GM12878 (cell line): ENCODE results near the gene STXBP2. TPM values are rescaled to one million over a fixed set of nuclear protein-coding genes. Genes with fewer than 3 reads are reported as not detected.

Experiments
- ATAC-seq: fragments of 200-7000 bp; cut with Tn5 transposase; 3 replicates; pipeline ENCODE4 v1.9.1; 2020; ENCODE audit warnings: mild to moderate bottlenecking, moderate library complexity
- BruUV-seq: library from RNA; stranded (reverse); fragments of 400-500 nt; replicated peaks from 2 replicates; lab custom pipeline; 2021; lab: Mats Ljungman, UMichigan
- CTCF ChIA-PET: fragments of 300-600 bp; sonication (Branson Sonifier 250); formaldehyde crosslinking; extraction: SDS; loops from one replicate; lab custom pipeline; 2021; ENCODE audit warnings: inconsistent platforms; lab: Yijun Ruan, JAX
- POLR2A ChIA-PET: fragments of 350-600 bp; formaldehyde crosslinking; extraction: SDS; loops from one replicate; lab custom pipeline; 2021; ENCODE audit warnings: inconsistent platforms; lab: Charles Lee
- RAD21 ChIA-PET: fragments of 300-600 bp; sonication (Branson Sonifier 250); formaldehyde crosslinking; loops from one replicate; lab custom pipeline; 2023; ENCODE audit warnings: antibody characterized with exemption; ENCODE audit not compliant: unreplicated experiment; lab: Charles Lee
- SMC1A ChIA-PET: fragments of 300-600 bp; sonication (Branson Sonifier 250); formaldehyde crosslinking; loops from one replicate; lab custom pipeline; 2023; ENCODE audit not compliant: unreplicated experiment, uncharacterized antibody; lab: Charles Lee
- DNase-seq: peaks from one replicate; pipeline ENCODE4 v3.0.0-alpha.2; 2011; ENCODE audit warnings: low read depth, low spot score
- FAIRE-seq: peaks from 3 replicates; lab custom pipeline; 2011; peaks lifted over from hg19 to GRCh38; lab: Jason Lieb, UNC
- H2AFZ ChIP-seq: 2 replicates; pipeline ENCODE4 v1.6.0; 2011; ENCODE audit warnings: low read depth, low read length, control low read depth; ENCODE audit not compliant: control insufficient read depth
- H3K27ac ChIP-seq: 2 replicates; pipeline ENCODE4 v1.5.1; 2011; ENCODE audit warnings: control low read depth; ENCODE audit not compliant: control insufficient read depth, insufficient read depth
- H3K27me3 ChIP-seq, 2 experiments: replicated peaks in 1 of 2; 2 replicates each; pipeline versions ENCODE4 v1.6.0 to v1.6.1; 2011; ENCODE audit warnings: low read length in 1 of 2; ENCODE audit not compliant: control insufficient read depth in 2 of 2, insufficient read depth in 2 of 2
- H3K36me3 ChIP-seq, 2 experiments: 2 replicates each; pipeline ENCODE4 v1.5.1; 2011; ENCODE audit warnings: low read length in 1 of 2; ENCODE audit not compliant: control insufficient read depth in 2 of 2, insufficient read depth in 2 of 2
- H3K4me1 ChIP-seq: 2 replicates; pipeline ENCODE4 v1.6.1; 2011; ENCODE audit warnings: mild to moderate bottlenecking, low read length, moderate library complexity, mixed read lengths; ENCODE audit not compliant: control insufficient read depth, insufficient read depth
- H3K4me2 ChIP-seq: 2 replicates; pipeline ENCODE4 v1.6.0; 2011; ENCODE audit warnings: control low read depth; ENCODE audit not compliant: control insufficient read depth, insufficient read depth
- H3K4me3 ChIP-seq: fragments of 200-600 bp; sonication (generic); 2 replicates; pipeline ENCODE4 v1.5.1; 2016
- H3K79me2 ChIP-seq: 2 replicates; pipeline ENCODE4 v1.6.0; 2011; ENCODE audit warnings: low read length; ENCODE audit not compliant: control insufficient read depth, insufficient read depth
- H3K9ac ChIP-seq: 2 replicates; pipeline ENCODE4 v1.8.0; 2011; ENCODE audit warnings: low read length, control low read depth, mixed read lengths; ENCODE audit not compliant: control insufficient read depth, insufficient read depth
- H3K9me3 ChIP-seq: replicated peaks from 3 replicates; pipeline ENCODE4 v1.5.1; 2011; ENCODE audit warnings: mild to moderate bottlenecking, low read length; ENCODE audit not compliant: control insufficient read depth, insufficient read depth
- H4K20me1 ChIP-seq: 2 replicates; pipeline ENCODE4 v1.6.0; 2011; ENCODE audit not compliant: control insufficient read depth, insufficient read depth
- ATF3 ChIP-seq: IDR thresholded peaks from 2 replicates; pipeline ENCODE4 v1.6.1; 2011; ENCODE audit warnings: low read depth, mild to moderate bottlenecking, low read length, moderate library complexity, borderline replicate concordance; ENCODE audit errors: extremely low read depth
- POLR2A ChIP-seq: IDR thresholded peaks from 2 replicates; pipeline ENCODE4 v1.6.1; 2011; ENCODE audit warnings: low read depth, mild to moderate bottlenecking, low read length
- ZBTB4 ChIP-seq: fragments of 450-650 bp; formaldehyde crosslinking; IDR thresholded peaks from 2 replicates; pipeline ENCODE4 v1.4.0; 2022; ENCODE audit warnings: mild to moderate bottlenecking, moderate library complexity
- ZNF622 ChIP-seq: fragments of 450-650 bp; IDR thresholded peaks from 2 replicates; pipeline ENCODE4 v1.6.1; 2017; ENCODE audit warnings: mild to moderate bottlenecking, inconsistent platforms
- WGBS: methylation state at CpG from one replicate; pipeline ENCODE4 v1.1.6; 2016; ENCODE audit warnings: low lambda C conversion rate; ENCODE audit not compliant: insufficient replicate concordance, insufficient coverage; ENCODE audit errors: missing lambda C conversion rate; 5-methylcytosine and 5-hydroxymethylcytosine counted together
- in situ Hi-C: fragments of 300-500 bp; cut with MboI; formaldehyde crosslinking; loops from 9 replicates; pipeline ENCODE4 v1.14.3; 2018; ENCODE audit warnings: mixed read lengths
- intact Hi-C: fragments of 100-400 bp; cut with micrococcal nuclease; formaldehyde crosslinking; loops from one replicate; pipeline ENCODE4 v1.14.2; 2022; ENCODE audit not compliant: unreplicated experiment
- polyA plus RNA-seq, 11 experiments: library from polyadenylated mRNA; depleted of rRNA in 4 of 11; unstranded in 6 of 11; stranded (reverse) in 5 of 11; fragments of >200 nt; fragmentation: Nextera tagmentation in 4 of 11; fragmentation: Illumina TruSeq in 1 of 11; extraction: Ambion mirVana in 4 of 11; extraction: Trizol in 1 of 11; gene quantifications; 1 replicate in 1 of 11; 2 replicates in 10 of 11; pipeline versions ENCODE4 v1.2.1 to v1.2.3, GENCODE V29; 2011 to 2016; ENCODE audit warnings: inconsistent platforms in 2 of 11, missing spikeins in 2 of 11, low read depth in 1 of 11
- total RNA-seq, 4 experiments: library from RNA; depleted of rRNA in 3 of 4; stranded (reverse); fragments of >200 nt in 3 of 4; fragmentation: Illumina TruSeq in 1 of 4; extraction: Trizol in 1 of 4; gene quantifications; 2 replicates each; pipeline versions ENCODE4 v1.2.1 to v1.2.3, GENCODE V29; 2013 to 2021

The STXBP2 gene
- total and polyA plus RNA-seq, 10 of the 15 experiments (the other 5 are each of a cell fraction or from before 2014, with no cell fraction given) = 2.6 to 111 (median 61.4) TPM

- H3K27me3 ChIP-seq = no peaks in the 10 kb centered on the region
- DNase-seq = no peak
- H3K4me1 ChIP-seq = peaks cover 3% of the 10 kb centered on the region
- H3K27ac ChIP-seq = no peak overlapping the region
- RAD21 ChIA-PET = no interaction called here
- no peak overlapping the region for H2AFZ ChIP-seq
- no peaks in the 10 kb centered on the region for H3K79me2 ChIP-seq
- no peaks in the 10 kb centered on the region; a peak in 3 of 4 replicates for H3K36me3 ChIP-seq
- CTCF ChIA-PET = no interaction called here
- no peaks in the 10 kb centered on the region; the same call in 2 of the 3 replicates for H3K9me3 ChIP-seq
- SMC1A ChIA-PET = no interaction called here
- intact Hi-C loops = no loop called here
- WGBS = 89% methylated on average over 20 of the region's 20 CpGs
- TF ChIP-seq POLR2A = peak; percentile 37
- no peak for TF ChIP-seq ATF3
- TF ChIP-seq ZNF622 = no peak
- no peak for TF ChIP-seq ZBTB4 (CRISPR knock-in tag)
- TF ChIP-seq, all 136 proteins: peak for 1
- H3K9ac ChIP-seq = no peak overlapping the region
- no peak overlapping the region for H3K4me2 ChIP-seq
- ATAC-seq (no peak), FAIRE-seq (no peak)
- no peak overlapping the region for H3K4me3 ChIP-seq
- no peaks in the 10 kb centered on the region for H4K20me1 ChIP-seq
- in situ Hi-C loops = no loop called here
- POLR2A ChIA-PET = no interaction called here
- BruUV-seq = no TSS peak
Measured at GRCh38 chr19:7645656-7646425, 8.9 kb downstream of the STXBP2 start.
